AG08396 (cell line): ENCODE results near the gene RNF220.
"Not testable (repeated sequence)": the region's sequence is repeated elsewhere in the genome, so short reads cannot be mapped to it uniquely, and the experiment has no call there.

Experiments
- DNase-seq: peaks from one replicate; pipeline ENCODE4 v3.0.0; 2012; ENCODE audit warnings: low spot score, mixed read lengths

RNF220 gene

DNA sequence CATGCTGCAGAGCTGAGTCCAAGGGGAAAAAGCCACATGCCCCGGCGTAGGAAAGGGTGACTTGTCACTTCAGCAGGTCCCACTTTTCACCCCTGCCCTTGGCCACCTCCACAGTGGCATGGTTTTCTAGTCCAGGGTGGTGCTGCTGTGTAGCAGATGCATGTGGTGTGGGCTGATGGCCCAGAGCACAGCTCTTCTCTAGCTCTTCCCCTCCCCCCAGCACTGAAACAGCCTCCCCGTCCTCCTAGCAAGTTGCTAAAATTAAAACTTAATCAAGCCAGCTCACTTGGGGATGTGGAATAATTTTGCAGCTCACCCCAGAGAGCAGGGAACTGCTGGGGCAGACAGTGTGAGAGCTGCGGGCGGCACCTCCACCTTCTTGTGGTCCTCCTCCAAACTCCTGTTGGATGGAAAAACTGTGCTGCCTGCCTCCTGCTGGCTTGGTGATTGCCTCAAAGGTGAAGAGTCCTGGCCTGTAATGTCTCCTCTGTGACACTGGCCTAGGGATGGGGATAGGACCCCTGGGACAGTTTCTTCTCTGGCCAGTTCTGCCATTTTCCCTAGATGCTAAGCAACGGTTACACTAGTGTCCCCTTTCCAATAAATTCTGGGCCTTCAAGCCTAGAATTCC lies 91.6 kb downstream of the RNF220 start:
- no peak for DNase-seq

DNA sequence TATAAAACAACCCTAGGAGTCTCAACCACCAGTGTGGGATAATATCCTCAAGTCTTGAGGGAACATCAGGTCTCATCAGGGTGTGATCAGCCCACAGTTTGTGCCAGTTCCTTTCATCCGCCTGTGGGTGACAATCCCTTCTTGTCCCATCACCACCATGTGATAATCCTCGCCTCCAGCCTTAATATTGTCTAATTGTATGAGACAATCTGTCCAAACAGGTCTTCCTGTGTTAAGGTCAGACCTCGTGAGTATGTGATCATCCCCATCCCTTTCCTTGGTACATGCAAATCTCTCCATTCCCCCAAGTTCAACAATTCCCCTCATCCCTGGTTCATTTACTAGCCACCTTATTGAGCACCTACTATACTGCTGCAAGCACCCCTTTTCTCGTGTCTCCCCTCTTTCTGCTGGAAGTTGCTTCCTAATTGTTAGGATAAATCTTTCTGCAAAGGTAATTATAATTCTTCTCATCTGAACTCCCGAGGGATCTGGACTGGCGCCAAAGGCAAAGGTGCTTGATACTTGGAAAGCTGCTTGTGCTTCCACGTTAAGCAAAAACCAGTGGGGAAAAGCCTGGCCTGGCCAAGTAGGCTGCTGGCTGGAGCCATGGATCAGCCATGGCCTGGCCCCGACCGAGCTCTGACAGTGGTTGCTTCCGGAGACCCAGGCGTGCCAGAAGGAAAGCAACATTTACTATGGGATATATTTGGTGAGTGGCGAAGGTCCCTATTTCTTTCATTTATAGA lies 92.5 kb downstream of the RNF220 start:
- DNase-seq, result no peak

DNA sequence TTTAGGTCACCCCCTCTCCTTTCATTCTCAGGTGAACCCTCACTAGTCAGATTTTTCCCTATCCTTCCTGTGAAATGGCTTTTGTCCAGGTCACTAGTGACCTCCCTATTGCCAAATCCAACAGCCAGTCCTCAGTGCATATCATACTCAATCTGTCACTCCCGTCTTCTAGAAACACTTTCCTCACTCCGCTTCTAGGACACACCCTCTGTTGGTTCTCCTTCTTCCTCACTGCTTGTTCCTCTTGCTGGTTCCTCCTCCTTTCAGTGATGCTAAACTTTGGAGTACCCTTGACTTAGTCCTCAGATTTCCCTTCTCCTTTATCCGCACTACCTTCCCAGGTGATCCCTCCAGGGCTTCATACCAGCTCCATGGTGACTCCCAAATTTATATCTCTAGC lies 94.3 kb downstream of the RNF220 start:
- no peak for DNase-seq

DNA sequence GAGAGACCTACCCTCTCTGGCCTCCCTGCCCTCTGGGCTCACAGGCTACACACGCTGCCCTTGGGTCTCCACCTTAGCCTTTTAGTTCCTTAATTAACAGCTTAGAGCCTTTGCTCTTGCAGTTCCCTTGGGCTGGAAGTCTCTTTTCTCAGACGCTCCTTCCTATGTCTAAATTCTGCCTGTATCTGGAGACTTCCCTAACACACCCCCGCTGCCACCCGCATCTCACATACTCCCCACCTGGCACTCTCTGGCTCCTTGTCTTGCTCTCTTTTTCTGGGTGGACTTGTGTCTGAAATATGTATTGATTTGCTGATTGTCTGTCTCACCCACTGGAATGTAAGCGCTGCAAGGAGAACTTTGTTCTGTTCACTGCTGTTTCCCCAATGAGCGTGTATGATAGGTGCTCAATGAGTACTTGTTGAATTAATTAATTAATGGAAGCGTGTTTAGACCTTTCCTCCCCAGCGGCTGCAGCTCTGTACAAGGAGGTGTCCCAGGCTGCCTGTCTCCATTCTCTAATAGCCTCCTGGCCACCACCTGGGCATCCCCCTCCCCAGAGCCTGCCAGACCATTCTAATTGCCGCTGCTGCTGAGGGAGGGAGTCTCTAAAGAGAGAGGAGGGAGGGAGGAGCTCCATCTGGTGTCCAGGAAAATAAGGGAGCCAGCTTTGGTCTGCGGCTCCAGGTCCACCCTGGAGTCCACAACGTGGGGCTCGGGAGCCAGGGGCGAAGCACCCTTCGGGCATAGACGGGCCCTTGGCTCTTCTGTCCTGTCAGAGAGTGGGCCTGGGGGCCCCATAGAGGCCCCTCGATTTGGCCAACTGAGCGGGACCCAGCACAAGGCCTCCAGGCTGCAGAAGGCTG lies 95.4 kb downstream of the RNF220 start:
- DNase-seq, result no peak

DNA sequence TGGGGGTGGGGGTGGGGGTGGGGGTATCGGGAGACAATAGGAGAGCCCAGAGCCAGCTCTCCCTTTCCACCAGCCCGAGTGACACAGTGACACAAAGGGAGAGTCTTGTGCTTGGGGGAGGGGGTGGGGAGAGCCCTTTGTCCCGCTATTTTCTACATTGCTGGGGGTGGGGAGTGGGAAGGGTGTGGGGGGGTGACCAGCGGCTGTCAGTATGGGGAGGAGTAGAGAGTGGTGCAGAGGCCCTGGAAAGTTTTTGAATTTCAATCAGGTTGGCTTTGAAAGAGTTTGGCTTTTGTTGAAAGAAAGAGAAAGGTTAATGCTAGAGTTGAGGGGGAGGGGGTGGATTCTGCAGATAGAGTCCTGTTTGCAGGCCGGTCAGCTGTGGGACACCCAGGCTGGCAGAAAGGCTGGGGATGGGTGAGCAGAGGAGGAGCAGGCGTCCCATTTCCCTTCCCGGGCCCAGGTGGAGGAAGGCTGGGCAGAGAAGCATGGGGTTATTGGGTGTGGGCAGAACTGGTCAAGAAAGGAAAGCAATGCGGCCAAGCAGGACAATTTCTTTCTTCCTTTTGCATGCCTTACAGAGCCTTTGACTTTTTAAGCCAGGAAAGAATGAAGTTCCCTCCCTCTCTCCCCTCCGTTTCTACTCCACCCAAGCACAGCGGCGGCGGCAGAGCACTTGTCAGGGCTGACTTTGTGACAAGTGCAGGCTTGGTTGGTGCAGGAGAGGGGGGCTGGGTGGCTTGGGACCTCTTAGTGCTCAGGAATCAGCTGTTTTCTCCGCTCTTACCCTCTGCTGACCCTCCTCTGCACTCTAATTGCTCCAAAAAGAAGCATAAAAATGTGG lies 96.2 kb downstream of the RNF220 start:
- no peak for DNase-seq

DNA sequence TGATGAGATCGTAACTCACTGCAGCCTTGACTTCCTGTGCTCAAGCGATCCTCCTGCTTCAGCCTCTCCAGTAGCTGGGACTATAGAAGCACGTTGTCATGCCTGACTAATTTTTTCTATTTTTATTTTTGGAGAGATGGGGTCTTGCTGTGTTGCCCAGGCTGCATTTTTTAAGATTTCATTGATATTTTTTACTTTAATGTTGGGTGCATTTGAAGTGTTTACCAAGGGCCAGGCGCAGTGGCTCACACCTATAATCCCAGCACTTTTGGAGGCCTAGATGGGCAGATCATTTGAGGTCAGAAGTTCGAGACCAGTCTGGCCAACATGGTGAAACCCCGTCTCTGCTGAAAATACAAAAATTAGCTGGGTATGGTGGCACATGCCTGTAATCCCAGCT lies 97.8 kb downstream of the RNF220 start:
- not testable (repeated sequence) for DNase-seq

DNA sequence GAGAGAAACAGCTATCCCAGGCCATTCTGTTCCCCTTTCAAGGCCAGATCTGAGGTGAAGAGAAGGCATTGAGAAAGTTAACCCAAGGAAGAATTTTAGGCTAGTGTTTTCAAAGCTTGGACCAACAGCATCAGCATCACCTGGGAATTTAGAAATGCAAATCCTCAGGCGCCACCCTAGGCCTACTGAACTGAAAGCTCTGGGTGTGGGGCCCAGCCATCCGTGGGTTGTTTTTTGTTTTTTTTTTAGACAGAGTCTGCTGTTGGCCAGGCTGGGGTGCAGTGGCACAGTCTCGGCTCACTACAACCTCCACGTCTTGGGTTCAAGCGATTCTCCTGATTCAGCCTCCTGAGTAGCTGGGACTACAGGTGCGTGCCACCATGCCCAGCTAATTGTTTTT lies 98.6 kb downstream of the RNF220 start:
- no peak for DNase-seq

DNA sequence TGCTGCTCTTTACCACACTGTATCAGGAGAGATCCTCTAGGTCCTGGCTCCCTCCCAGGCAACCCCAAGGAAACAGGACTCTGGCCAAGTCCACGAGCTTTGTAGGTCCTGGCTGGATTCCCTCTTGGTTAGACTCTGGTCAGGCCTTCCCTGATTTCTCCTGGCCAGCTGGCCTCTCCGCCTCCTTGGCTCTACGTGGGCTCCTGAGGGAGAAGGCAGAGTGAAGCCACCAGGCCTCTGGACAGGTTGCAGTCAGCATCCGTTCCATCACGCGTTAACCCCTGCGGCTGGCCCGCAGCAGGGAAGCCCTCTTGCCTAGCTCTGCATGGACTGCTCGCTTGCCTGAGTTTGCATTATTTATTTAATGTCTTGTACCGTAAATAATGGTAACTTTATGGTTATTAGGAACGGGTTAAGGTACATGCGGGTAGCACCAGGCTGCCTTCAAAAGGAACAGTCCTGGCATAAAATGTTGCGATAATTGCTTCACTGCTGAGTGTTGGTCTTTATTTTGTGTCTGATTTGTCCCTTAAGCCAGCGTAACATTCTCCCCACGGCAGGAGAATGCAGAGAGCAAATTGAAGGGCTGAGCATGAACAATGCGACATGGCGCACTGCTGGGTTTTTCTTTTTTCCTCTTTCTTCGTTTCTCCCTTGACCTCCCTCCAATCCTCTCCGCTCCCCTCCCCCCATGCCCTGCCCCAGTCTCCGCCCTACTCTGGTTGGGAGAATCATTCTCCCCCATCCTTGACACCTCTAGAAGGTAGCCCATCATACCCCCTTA lies 100.3 kb downstream of the RNF220 start:
- no peak for DNase-seq

DNA sequence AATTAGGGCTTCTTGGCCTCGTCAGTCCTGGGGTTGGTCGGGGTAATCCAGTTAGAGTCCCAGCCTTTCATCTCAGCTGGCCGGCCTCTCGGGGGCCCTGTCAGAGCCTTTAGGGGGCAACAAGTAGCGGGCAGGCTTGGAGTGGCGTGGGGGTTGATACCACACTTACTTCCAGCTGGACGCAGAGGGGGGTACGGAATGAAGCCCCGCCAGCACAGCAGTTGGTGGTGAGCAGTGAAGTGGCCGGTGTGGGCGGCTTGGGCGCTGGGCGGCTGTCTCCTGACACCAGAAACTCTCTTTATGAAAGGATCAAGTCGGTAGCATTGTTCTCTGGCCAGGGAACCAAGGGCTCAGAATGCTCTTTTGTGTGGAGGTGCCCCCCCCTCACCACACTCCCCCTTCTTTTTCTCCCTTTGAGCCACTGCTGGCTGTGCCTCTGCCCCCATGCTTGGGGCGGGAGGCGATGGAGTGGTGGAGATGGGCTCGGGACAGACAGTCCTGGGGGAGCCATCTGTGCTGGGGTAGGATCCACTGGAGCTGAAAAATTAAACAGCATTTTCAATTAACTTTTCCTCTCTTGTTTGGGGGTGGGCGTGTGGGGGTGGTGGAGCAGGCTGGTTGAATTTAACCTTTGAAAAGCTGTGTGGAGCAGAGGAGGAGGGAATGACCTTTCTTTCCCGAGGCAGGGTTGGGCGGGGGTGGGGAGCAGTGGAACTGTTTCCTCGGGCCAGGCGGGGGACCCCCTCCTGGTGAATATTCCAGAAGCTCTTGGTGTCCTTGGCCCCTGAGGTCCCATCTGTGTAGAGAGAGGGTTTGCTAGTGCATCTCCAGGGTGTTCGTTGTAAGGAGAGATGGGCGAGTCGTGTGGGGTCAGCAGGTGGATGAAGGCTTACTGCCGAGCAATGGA lies 102.7 kb downstream of the RNF220 start:
- no peak for DNase-seq

DNA sequence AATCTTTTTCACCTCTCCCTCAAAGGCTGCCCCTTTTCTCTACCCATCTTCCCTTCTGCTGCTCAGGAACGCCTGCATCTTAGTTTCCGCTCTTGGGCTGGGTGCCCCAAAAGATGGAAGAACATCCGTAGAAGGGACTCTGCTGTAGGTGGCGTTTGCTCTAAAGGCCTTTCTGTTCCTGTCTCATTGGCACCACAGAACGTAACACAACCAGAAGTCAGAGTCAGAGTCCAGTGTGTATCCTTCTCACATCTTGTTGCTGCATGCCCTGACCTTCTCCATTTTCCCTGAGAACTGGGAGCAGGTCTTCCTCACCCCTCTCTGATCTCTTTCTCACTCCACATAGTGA lies 103.3 kb downstream of the RNF220 start:
- DNase-seq, result no peak

DNA sequence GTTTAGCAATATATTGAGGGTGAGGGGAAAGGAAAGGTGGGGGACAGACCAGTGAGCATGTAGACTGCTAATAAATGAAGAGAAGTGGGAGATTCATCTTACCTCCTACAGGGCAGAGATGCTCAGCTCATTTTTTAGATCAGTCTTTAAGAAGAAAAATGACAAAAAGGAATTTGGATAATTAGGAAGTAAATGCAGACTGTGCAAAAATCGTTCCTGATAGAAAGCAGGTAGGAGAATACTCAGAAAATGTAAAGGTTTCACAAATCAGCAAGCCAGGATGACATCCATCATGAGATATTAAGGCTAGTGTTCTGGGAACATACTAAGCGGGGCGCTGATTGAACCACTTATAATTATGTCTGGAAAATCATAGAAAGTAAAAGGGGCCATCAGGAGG lies 106.3 kb downstream of the RNF220 start:
- DNase-seq, result no peak

DNA sequence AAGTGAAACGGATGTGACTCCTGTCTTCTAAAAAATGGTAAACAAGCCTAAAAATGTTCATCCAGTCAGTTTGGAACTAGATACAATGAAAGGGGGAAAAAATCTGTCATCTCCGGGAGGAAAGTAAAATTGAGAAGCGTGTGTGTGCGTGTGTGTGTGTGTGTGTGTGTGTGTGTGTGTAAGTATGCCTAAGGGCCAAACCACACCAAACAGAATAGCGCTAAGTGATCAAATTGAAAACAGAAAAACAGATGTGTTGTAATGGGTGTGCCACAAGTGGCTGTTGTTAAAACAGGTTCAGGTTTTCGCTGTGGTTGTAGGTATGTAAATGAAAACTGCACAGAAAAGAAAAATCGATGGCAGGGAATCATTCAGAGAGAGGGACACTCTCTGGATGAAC lies 106.7 kb downstream of the RNF220 start:
- no peak for DNase-seq

DNA sequence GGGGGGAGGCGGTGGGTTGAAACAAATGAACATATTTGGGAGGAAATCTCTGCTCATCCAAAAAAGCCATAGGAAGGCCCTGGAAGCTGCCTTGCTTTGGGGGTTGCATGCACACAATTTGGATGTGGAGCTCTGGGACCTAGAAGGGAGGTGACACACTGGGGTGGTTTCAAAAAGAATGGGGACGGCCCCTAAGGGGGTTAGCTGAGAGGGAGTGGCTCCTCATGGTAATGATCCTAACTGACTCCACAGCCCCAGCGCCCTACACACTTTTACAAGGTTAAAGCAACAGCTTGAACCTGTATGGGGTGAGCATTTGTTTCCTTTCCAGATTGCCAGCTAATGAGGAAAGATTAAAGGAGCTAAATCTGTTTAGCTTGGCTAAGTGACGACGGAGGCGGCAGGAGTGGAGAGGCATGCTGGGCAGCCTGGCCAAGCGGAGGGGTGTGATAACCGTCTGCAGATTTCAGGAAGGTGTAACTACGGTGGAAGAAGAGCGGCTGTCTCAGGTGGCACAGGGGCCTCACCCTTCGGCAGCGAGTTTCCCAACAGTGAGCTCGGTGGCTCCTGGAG lies 107.3 kb downstream of the RNF220 start:
- no peak for DNase-seq

DNA sequence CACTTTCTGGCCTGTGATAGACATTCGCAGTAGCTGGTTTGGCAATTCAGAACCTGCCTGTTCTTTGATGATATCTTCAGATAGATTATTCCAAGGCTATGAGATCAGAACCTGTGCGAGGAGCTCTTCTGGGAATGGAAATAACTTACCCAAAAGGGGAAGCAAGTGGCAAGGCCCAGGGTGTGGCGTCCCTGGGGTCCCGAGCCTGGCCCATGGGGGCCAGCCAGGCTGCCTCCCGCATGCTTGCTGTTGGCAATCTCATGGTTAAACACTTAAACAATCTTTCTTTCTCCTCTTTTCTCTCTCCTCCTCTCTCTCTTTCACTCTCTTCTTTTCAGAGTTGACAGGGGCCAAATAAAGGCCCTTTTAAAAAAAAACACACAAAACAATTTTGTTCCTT lies 108.1 kb downstream of the RNF220 start:
- no peak for DNase-seq

DNA sequence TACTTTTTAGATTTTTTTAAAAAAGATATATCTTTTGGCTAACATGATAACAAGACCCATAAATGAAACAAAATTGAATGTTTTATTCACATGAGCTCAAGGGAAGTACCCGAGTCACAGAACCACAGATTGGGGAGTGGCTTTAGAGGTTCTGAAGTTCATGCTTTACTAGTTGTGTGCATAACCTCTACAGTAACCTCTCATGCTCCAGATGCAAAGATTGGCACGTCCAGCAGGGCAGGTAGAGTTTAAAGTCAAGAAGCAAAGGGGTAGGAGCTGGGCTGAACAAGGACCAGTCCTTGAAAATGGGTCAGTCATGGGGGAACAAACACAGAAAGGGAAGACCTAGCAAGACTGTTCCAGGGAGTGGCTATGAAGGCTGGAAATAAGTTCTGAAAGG lies 109.6 kb downstream of the RNF220 start:
- no peak for DNase-seq

DNA sequence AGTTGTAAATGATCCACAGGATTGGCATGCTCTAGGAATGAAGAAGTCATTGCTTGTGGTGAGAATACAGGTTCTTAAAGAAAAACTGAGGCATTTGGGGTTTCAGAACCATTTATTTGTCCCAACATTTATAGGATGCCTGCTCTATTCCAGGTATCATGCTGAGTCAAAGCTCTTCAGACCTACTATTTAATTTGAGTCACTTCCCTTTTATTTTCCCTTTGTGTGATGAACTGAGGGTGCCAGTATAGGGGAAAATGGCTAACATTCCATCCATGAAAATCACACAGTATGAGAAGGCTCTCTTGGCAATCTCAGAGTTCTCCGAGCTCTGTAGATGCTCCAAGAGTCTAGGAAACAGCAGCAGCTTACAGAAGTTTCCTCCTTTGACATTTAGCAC lies 110.4 kb downstream of the RNF220 start:
- no peak for DNase-seq

DNA sequence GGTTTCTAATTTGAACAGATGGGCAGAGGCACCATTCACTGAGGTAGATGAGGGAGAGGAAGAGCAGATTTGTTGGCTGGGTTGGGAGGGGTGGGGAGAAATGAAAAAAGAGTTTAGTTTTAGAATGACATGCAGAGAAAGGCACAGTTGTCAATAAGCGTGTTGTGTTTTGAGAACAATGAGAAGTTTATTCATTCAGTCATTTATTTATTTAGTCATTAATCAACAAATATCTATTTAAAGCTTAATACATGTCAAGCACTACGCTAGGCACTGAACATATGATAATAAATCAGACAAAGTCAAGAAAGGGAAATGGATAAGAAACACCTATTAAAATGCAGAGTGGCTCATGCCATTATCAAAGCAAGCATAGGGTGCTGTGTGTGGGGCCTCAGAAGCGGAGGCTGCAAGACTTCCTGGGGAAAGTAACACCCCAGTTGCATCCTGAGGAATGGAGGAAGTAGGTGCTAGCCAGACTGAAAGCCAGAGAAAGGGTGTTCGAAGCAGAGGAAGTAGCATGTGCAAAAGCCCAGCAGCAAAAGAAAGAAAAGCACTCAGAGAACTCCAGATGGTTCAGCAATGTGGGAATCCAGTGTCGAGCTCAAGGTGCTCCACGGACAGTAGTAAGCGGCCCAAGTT lies 114.1 kb downstream of the RNF220 start:
- DNase-seq, result no peak

DNA sequence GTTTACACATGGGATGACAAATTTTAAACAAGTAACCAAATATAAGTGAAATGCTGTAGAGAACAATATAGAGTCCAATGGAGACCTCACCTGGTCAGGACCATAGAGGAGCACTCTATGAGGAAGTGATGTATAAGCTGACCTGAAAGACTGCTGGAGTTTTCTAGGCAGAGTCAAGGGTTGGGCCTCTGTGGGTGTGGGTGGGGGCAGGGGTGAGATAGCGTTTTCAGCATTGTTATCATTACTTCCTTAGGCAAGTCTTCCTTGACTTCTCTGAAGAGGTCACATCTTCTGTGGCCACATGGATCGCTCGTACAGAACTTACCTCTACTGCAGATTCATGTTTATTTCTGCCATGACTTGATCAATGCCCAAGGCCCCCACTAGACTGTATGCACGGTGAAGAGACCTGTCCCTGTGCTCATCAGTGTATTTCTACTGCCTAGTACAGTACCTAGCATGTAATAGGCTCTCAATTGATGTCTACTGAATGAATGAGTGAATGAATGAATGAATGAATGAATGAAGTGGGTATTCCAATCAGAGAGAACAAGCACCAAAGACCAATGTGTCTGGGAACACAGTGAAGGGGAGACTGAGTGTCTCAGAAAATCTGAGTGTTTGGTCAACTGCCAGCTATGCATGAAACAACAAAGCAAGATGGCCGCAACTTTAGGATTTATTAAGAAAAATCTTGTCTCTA lies 116.5 kb downstream of the RNF220 start:
- DNase-seq, result no peak
